HepG2 (cell line): ENCODE measurements around the gene RAB8A. TPM values are rescaled to one million over a fixed set of nuclear protein-coding genes. Genes with fewer than 3 reads are reported as not detected.

ENCODE experiments used
- ARID4A ChIP-seq: sonication (generic); formaldehyde crosslinking; IDR thresholded peaks from 2 replicates; pipeline ENCODE4 v1.5.0; 2020; ENCODE audit warnings: mild to moderate bottlenecking, missing genetic modification reagents, borderline replicate concordance
- IRX3 ChIP-seq: sonication (generic); formaldehyde crosslinking; IDR thresholded peaks from 2 replicates; pipeline ENCODE4 v1.8.1; 2023; ENCODE audit warnings: mild to moderate bottlenecking, low read depth, missing genetic modification reagents, borderline replicate concordance
- LRRFIP1 ChIP-seq: sonication (generic); formaldehyde crosslinking; conservative IDR thresholded peaks from 2 replicates; pipeline ENCODE4 v1.4.0; 2020; ENCODE audit warnings: missing genetic modification reagents
- MAZ ChIP-seq, 2 experiments: sonication (generic) in 1 of 2; formaldehyde crosslinking in 1 of 2; IDR thresholded peaks; 2 replicates each; pipeline versions ENCODE4 v1.5.0 to v1.6.1; 2012 to 2020; ENCODE audit warnings: low read depth in 2 of 2, mild to moderate bottlenecking in 2 of 2, borderline replicate concordance in 1 of 2, improper control_type of control experiment in 1 of 2, low read length in 1 of 2, missing genetic modification reagents in 1 of 2, moderate library complexity in 1 of 2
- NFIC ChIP-seq: IDR thresholded peaks from 2 replicates; pipeline ENCODE4 v1.6.1; 2012; ENCODE audit warnings: mild to moderate bottlenecking, low read length, inconsistent platforms
- NPAS2 ChIP-seq: sonication (generic); formaldehyde crosslinking; IDR thresholded peaks from 2 replicates; pipeline ENCODE4 v1.8.0; 2022; ENCODE audit warnings: mild to moderate bottlenecking, missing genetic modification reagents, borderline replicate concordance
- PHF8 ChIP-seq: sonication (generic); formaldehyde crosslinking; IDR thresholded peaks from 2 replicates; pipeline ENCODE4 v1.5.0; 2020; ENCODE audit warnings: missing genetic modification reagents
- RORA ChIP-seq: sonication (generic); formaldehyde crosslinking; IDR thresholded peaks from 2 replicates; pipeline ENCODE4 v1.5.0; 2020; ENCODE audit warnings: mild to moderate bottlenecking, missing genetic modification reagents, moderate library complexity
- TBP ChIP-seq: sonication (generic); formaldehyde crosslinking; IDR thresholded peaks from 2 replicates; pipeline ENCODE4 v1.5.0; 2020; ENCODE audit warnings: missing genetic modification reagents
- TBX2 ChIP-seq: sonication (generic); formaldehyde crosslinking; IDR thresholded peaks from 2 replicates; pipeline ENCODE4 v1.5.0; 2020; ENCODE audit warnings: missing genetic modification reagents, mild to moderate bottlenecking, borderline replicate concordance
- ZBTB21 ChIP-seq: sonication (generic); formaldehyde crosslinking; IDR thresholded peaks from 2 replicates; pipeline ENCODE4 v1.4.0; 2020; ENCODE audit warnings: missing genetic modification reagents
- ZNF460 ChIP-seq: sonication (generic); formaldehyde crosslinking; IDR thresholded peaks from 2 replicates; pipeline ENCODE4 v1.5.1; 2020; ENCODE audit warnings: missing genetic modification reagents, mild to moderate bottlenecking, borderline replicate concordance
- ZNF503 ChIP-seq: sonication (generic); formaldehyde crosslinking; IDR thresholded peaks from 2 replicates; pipeline ENCODE4 v1.4.0; 2020; ENCODE audit warnings: missing genetic modification reagents
- ZNF710 ChIP-seq: sonication (generic); formaldehyde crosslinking; IDR thresholded peaks from 2 replicates; pipeline ENCODE4 v1.5.0; 2020; ENCODE audit warnings: mild to moderate bottlenecking, missing genetic modification reagents, borderline replicate concordance
- ZNF761 ChIP-seq: sonication (generic); formaldehyde crosslinking; conservative IDR thresholded peaks from 2 replicates; pipeline ENCODE4 v1.4.0; 2020; ENCODE audit warnings: mild to moderate bottlenecking, missing genetic modification reagents
- ZNF768 ChIP-seq: sonication (generic); formaldehyde crosslinking; IDR thresholded peaks from 2 replicates; pipeline ENCODE4 v1.4.0; 2020; ENCODE audit warnings: missing genetic modification reagents
- ZSCAN31 ChIP-seq: sonication (generic); formaldehyde crosslinking; IDR thresholded peaks from 2 replicates; pipeline ENCODE4 v1.5.0; 2020; ENCODE audit warnings: low read depth, mild to moderate bottlenecking, missing genetic modification reagents
- polyA plus RNA-seq, 8 experiments: library from polyadenylated mRNA; depleted of rRNA in 3 of 8; stranded (reverse) in 7 of 8; unstranded in 1 of 8; fragments of >200 nt; fragmentation: Illumina TruSeq in 4 of 8; extraction: Trizol in 4 of 8; gene quantifications; 2 replicates each; pipeline versions ENCODE4 v1.2.1 to v1.2.3, GENCODE V29; 2011 to 2016; ENCODE audit warnings: low read depth in 4 of 8, missing spikeins in 1 of 8, mixed read lengths in 1 of 8; ENCODE audit not compliant: insufficient read depth in 1 of 8
- total RNA-seq, 5 experiments: library from RNA; depleted of rRNA; stranded (reverse); fragments of >200 nt; fragmentation: Illumina TruSeq; extraction: Trizol; gene quantifications; 2 replicates each; pipeline ENCODE4 v1.2.3, GENCODE V29; 2016; ENCODE audit warnings: low read depth in 1 of 5

The RAB8A gene
- total and polyA plus RNA-seq, 2 of the 13 experiments (the other 11 are each of a cell fraction or from before 2014, with no cell fraction given) = 36.7 to 45.0 TPM

- no peak for TF ChIP-seq ZNF761
- TF ChIP-seq ZBTB21 = no peak
- no peak for TF ChIP-seq MAZ (IDR thresholded peaks at IDR 0.05; ENCODE audit: borderline replicate concordance, low read depth, low read length)
- TF ChIP-seq MAZ (CRISPR knock-in tag; IDR thresholded peaks at IDR 0.05; ENCODE audit: low read depth) = peak; percentile 1; the same call in 1 of the 2 replicates
- 0 out of 2 replicates have a peak, but pooled peaks have one; percentile 33 for TF ChIP-seq NFIC
- TF ChIP-seq ZSCAN31 (CRISPR knock-in tag) = 0 out of 2 replicates have a peak, but pooled peaks have one; percentile 34
- TF ChIP-seq RORA (CRISPR knock-in tag) = no peak
- TF ChIP-seq NPAS2 (CRISPR knock-in tag) = 0 out of 2 replicates have a peak, but pooled peaks have one; percentile 30
- no peak for TF ChIP-seq ZNF503 (CRISPR knock-in tag)
- peak; percentile 72 for TF ChIP-seq ZNF768 (CRISPR knock-in tag)
- no peak for TF ChIP-seq ZNF710
- TF ChIP-seq LRRFIP1 (CRISPR knock-in tag) = no peak
- peak; percentile 46; the same call in 1 of the 2 replicates for TF ChIP-seq PHF8 (CRISPR knock-in tag)
- TF ChIP-seq TBX2 (CRISPR knock-in tag) = peak; percentile 37; the same call in 1 of the 2 replicates
- no peak for TF ChIP-seq TBP (CRISPR knock-in tag)
- no peak for TF ChIP-seq ZNF460 (CRISPR knock-in tag)
- no peak for TF ChIP-seq IRX3
- TF ChIP-seq ARID4A (CRISPR knock-in tag) = peak; percentile 67
Observed at GRCh38 chr19:16111909-16112752, 442 bp downstream of the RAB8A start (continued).
